SJCRH30 (cell line): ENCODE results near the gene OR10C1. TPM values are rescaled to one million over a fixed set of nuclear protein-coding genes. Genes with fewer than 3 reads are reported as not detected.
"Not testable (repeated sequence)": the region's sequence is repeated elsewhere in the genome, so short reads cannot be mapped to it uniquely, and the experiment has no call there.

ENCODE experiments used
- DNase-seq, 2 experiments: peaks; one replicate each; pipeline ENCODE4 v3.0.0-alpha.2; 2015 to 2020
- H3K27ac ChIP-seq: fragments of 250-450 bp; sonication (Bioruptor Pico); 2 replicates; pipeline ENCODE4 v1.5.1; 2020; ENCODE audit warnings: mild to moderate bottlenecking, moderate library complexity
- H3K27me3 ChIP-seq: fragments of 250-450 bp; sonication (Bioruptor Pico); 2 replicates; pipeline ENCODE4 v1.5.1; 2020; ENCODE audit warnings: mild to moderate bottlenecking, moderate library complexity
- H3K36me3 ChIP-seq: fragments of 250-450 bp; sonication (Bioruptor Pico); 2 replicates; pipeline ENCODE4 v1.5.1; 2020; ENCODE audit warnings: mild to moderate bottlenecking, moderate library complexity
- H3K4me1 ChIP-seq: fragments of 250-450 bp; sonication (Bioruptor Pico); 2 replicates; pipeline ENCODE4 v1.5.1; 2020; ENCODE audit warnings: mild to moderate bottlenecking, moderate library complexity
- H3K4me3 ChIP-seq: fragments of 250-450 bp; sonication (Bioruptor Pico); 2 replicates; pipeline ENCODE4 v1.5.1; 2020; ENCODE audit warnings: mild to moderate bottlenecking, moderate library complexity
- H3K9me3 ChIP-seq: fragments of 250-450 bp; sonication (Bioruptor Pico); replicated peaks from 2 replicates; pipeline ENCODE4 v1.5.1; 2020; ENCODE audit warnings: mild to moderate bottlenecking, moderate library complexity
- total RNA-seq: library from RNA; depleted of rRNA; stranded (reverse); fragments of >200 nt; shearing (Covaris generic); gene quantifications from 2 replicates; pipeline ENCODE4 v1.2.3, GENCODE V29; 2014; rRNA removed

Gene OR10C1
- total RNA-seq, result not detected in 2 replicates

- H3K4me1 ChIP-seq, result no peaks in the 10 kb centered on the region
- no peak within 1 kb of the TSS for H3K27ac ChIP-seq
- H3K27me3 ChIP-seq, result no peaks in the 10 kb centered on the region
- H3K4me3 ChIP-seq, result no peak within 1 kb of the TSS
- no peak for DNase-seq
- no peaks in the 10 kb centered on the region for H3K36me3 ChIP-seq
- H3K9me3 ChIP-seq, result no peaks in the 10 kb centered on the region
Observed at GRCh38 chr6:29439006-29439405, at the start of gene OR10C1. Gene OR10C1 (plus strand): TSS chr6:29439306. CDS start chr6:29440016, 710 bp downstream.

GRCh38 chr6:29395331-29395730 is 43.8 kb upstream of the OR10C1 start, which contains the start of gene OR12D2:
Gene OR12D2 (plus strand): TSS chr6:29395631. CDS start chr6:29396700, 1,069 bp downstream.
- DNase-seq, result no peak
- H3K9me3 ChIP-seq, result no peaks in the 10 kb centered on the region
- no peaks in the 10 kb centered on the region for H3K27me3 ChIP-seq
- no peaks in the 10 kb centered on the region for H3K36me3 ChIP-seq
- H3K27ac ChIP-seq, result no peak within 1 kb of the TSS
- H3K4me1 ChIP-seq, result no peaks in the 10 kb centered on the region
- no peak within 1 kb of the TSS for H3K4me3 ChIP-seq

- H3K4me3 ChIP-seq, result no peak overlapping the region
- no peak overlapping the region for H3K27ac ChIP-seq
- no peaks in the 10 kb centered on the region for H3K27me3 ChIP-seq
- no peaks in the 10 kb centered on the region for H3K9me3 ChIP-seq
- DNase-seq, result no peak
- no peaks in the 10 kb centered on the region for H3K36me3 ChIP-seq
- no peaks in the 10 kb centered on the region for H3K4me1 ChIP-seq
Observed at GRCh38 chr6:29399525-29399924, 39.6 kb upstream of the OR10C1 start.

- no peaks in the 10 kb centered on the region for H3K9me3 ChIP-seq
- no peak overlapping the region for H3K27ac ChIP-seq
- H3K27me3 ChIP-seq, result no peaks in the 10 kb centered on the region
- no peaks in the 10 kb centered on the region for H3K4me1 ChIP-seq
- H3K4me3 ChIP-seq, result no peak overlapping the region
- DNase-seq, result no peak
- H3K36me3 ChIP-seq, result no peaks in the 10 kb centered on the region
Observed at GRCh38 chr6:29403801-29404200, 35.3 kb upstream of the OR10C1 start.

- no peaks in the 10 kb centered on the region for H3K4me1 ChIP-seq
- no peaks in the 10 kb centered on the region for H3K36me3 ChIP-seq
- H3K4me3 ChIP-seq, result no peak within 1 kb of the TSS
- no peak for DNase-seq
- no peaks in the 10 kb centered on the region for H3K27me3 ChIP-seq
- no peaks in the 10 kb centered on the region for H3K9me3 ChIP-seq
- no peak within 1 kb of the TSS for H3K27ac ChIP-seq
Observed at GRCh38 chr6:29414588-29414987, 24.5 kb upstream of the OR10C1 start, which contains the start of gene OR12D1. Gene OR12D1 (plus strand): TSS chr6:29414928.

GRCh38 chr6:29419516-29419915 is 19.6 kb upstream of the OR10C1 start:
- no peaks in the 10 kb centered on the region for H3K4me1 ChIP-seq
- no peak overlapping the region for H3K4me3 ChIP-seq
- DNase-seq, result no peak
- no peaks in the 10 kb centered on the region for H3K27me3 ChIP-seq
- H3K36me3 ChIP-seq, result no peaks in the 10 kb centered on the region
- H3K27ac ChIP-seq, result no peak overlapping the region
- H3K9me3 ChIP-seq, result no peaks in the 10 kb centered on the region

GRCh38 chr6:29424168-29424567 is 14.9 kb upstream of the OR10C1 start:
- Histone ChIP-seq H3K4me1 (no peaks in the 10 kb centered on the region), H3K27ac (no peak overlapping the region), H3K4me3 (no peak overlapping the region), H3K9me3 (no peaks in the 10 kb centered on the region), H3K27me3 (no peaks in the 10 kb centered on the region), H3K36me3 (no peaks in the 10 kb centered on the region)
- DNase-seq, result no peak

- Histone ChIP-seq H3K27me3 (no peaks in the 10 kb centered on the region), H3K4me1 (no peaks in the 10 kb centered on the region), H3K27ac (no peak overlapping the region), H3K9me3 (no peaks in the 10 kb centered on the region), H3K36me3 (no peaks in the 10 kb centered on the region), H3K4me3 (no peak overlapping the region)
- DNase-seq, result peak in 1 of 2 experiments; percentile 1
Observed at GRCh38 chr6:29424575-29424974, 14.5 kb upstream of the OR10C1 start.

GRCh38 chr6:29425075-29425474 is 14.0 kb upstream of the OR10C1 start:
- H3K27ac ChIP-seq, result no peak overlapping the region
- H3K36me3 ChIP-seq, result no peaks in the 10 kb centered on the region
- no peak for DNase-seq
- no peaks in the 10 kb centered on the region for H3K9me3 ChIP-seq
- H3K4me3 ChIP-seq, result no peak overlapping the region
- no peaks in the 10 kb centered on the region for H3K4me1 ChIP-seq
- no peaks in the 10 kb centered on the region for H3K27me3 ChIP-seq

- Histone ChIP-seq H3K9me3 (no peaks in the 10 kb centered on the region), H3K27ac (no peak overlapping the region), H3K4me1 (no peaks in the 10 kb centered on the region), H3K36me3 (no peaks in the 10 kb centered on the region), H3K4me3 (no peak overlapping the region), H3K27me3 (no peaks in the 10 kb centered on the region)
- DNase-seq, result peak in 1 of 2 experiments; percentile 1
Observed at GRCh38 chr6:29426654-29427053, 12.5 kb upstream of the OR10C1 start.

- H3K27me3 ChIP-seq, H3K4me1 ChIP-seq, H3K9me3 ChIP-seq, H3K27ac ChIP-seq, H3K36me3 ChIP-seq, DNase-seq, H3K4me3 ChIP-seq: not testable (repeated sequence)
Observed at GRCh38 chr6:29436730-29437129, 2.4 kb upstream of the OR10C1 start.

GRCh38 chr6:29442719-29443118 is 3.6 kb downstream of the OR10C1 start:
- no peak for DNase-seq
- no peaks in the 10 kb centered on the region for H3K27me3 ChIP-seq
- no peak overlapping the region for H3K27ac ChIP-seq
- H3K36me3 ChIP-seq, result no peaks in the 10 kb centered on the region
- no peaks in the 10 kb centered on the region for H3K4me1 ChIP-seq
- no peaks in the 10 kb centered on the region for H3K9me3 ChIP-seq
- no peak overlapping the region for H3K4me3 ChIP-seq

- H3K36me3 ChIP-seq, H3K4me3 ChIP-seq, H3K9me3 ChIP-seq, H3K27me3 ChIP-seq, H3K4me1 ChIP-seq, DNase-seq, H3K27ac ChIP-seq: not testable (repeated sequence)
Observed at GRCh38 chr6:29444031-29444430, 4.9 kb downstream of the OR10C1 start.

GRCh38 chr6:29447670-29448069 is 8.6 kb downstream of the OR10C1 start:
- H3K4me3 ChIP-seq, result no peak overlapping the region
- no peaks in the 10 kb centered on the region for H3K36me3 ChIP-seq
- no peak for DNase-seq
- H3K27ac ChIP-seq, result no peak overlapping the region
- no peaks in the 10 kb centered on the region for H3K9me3 ChIP-seq
- no peaks in the 10 kb centered on the region for H3K4me1 ChIP-seq
- no peaks in the 10 kb centered on the region for H3K27me3 ChIP-seq

- no peaks in the 10 kb centered on the region for H3K9me3 ChIP-seq
- H3K36me3 ChIP-seq, result no peaks in the 10 kb centered on the region
- no peak overlapping the region for H3K27ac ChIP-seq
- no peaks in the 10 kb centered on the region for H3K27me3 ChIP-seq
- DNase-seq, result no peak
- H3K4me3 ChIP-seq, result no peak overlapping the region
- no peaks in the 10 kb centered on the region for H3K4me1 ChIP-seq
Observed at GRCh38 chr6:29451471-29452193, 12.5 kb downstream of the OR10C1 start.

- H3K27ac ChIP-seq, result no peak within 1 kb of the TSS
- H3K36me3 ChIP-seq, result no peaks in the 10 kb centered on the region
- DNase-seq, result no peak
- no peaks in the 10 kb centered on the region; the same call in 1 of the 2 replicates for H3K27me3 ChIP-seq
- H3K4me3 ChIP-seq, result no peak within 1 kb of the TSS
- H3K9me3 ChIP-seq, result no peaks in the 10 kb centered on the region
- no peaks in the 10 kb centered on the region for H3K4me1 ChIP-seq
Observed at GRCh38 chr6:29456971-29457370, 17.9 kb downstream of the OR10C1 start, which contains the start of the genes OR11A1 and OR2H1. Gene OR11A1 (minus strand): TSS chr6:29457071. CDS start chr6:29427641, 29,430 bp downstream. Gene OR2H1 (plus strand): TSS chr6:29457155. CDS start chr6:29461770, 4,615 bp downstream.
